Measurements from ENCODE around the gene MPL.

DNA sequence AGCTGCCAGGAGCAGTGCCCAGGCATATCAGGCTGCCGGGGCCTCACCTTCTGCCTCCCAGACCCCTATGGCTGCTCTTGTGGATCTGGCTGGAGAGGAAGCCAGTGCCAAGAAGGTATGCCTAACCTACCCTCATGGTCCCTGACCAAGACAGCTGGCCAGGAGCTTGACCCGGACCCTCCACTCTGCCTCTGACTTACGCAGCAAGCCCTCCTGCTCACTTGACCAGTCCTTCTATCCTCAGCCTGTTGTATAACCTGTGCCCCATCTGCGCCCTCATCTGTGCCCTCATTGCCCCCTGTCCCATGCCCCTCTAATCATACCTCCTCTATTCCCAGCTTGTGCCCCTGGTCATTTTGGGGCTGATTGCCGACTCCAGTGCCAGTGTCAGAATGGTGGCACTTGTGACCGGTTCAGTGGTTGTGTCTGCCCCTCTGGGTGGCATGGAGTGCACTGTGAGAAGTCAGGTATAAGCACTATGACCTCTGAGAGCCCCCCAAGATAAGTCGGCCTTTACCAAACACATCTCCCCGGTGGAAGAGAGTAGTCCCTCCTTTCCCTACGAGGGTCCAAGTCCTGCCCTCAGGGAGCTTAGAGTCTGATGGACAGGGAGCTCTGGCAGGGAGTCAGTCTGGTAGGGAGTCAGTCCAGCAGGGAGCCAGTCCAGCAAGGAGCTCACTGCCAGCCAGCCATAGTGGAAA is 30.0 kb upstream of the MPL start:
- TF ChIP-seq POLR2A (IDR thresholded peaks at IDR 0.05; ENCODE audit: borderline replicate concordance, extremely low read depth, insufficient read depth, insufficient read length), result no peak
- TF ChIP-seq CTCF (IDR thresholded peaks at IDR 0.05 in 2 of 3, conservative IDR thresholded peaks at IDR 0.05 in 1 of 3; ENCODE audit: borderline replicate concordance in 1 of 3, insufficient read depth in 1 of 3, low read depth in 2 of 3, low read length in 2 of 3), result no peak
- TF ChIP-seq REST (IDR thresholded peaks at IDR 0.05; ENCODE audit: low read depth), result no peak
- no peak for TF ChIP-seq EZH2 (IDR thresholded peaks at IDR 0.05)
- no peak for TF ChIP-seq SRF (IDR thresholded peaks at IDR 0.05; ENCODE audit: low read depth)
- TF ChIP-seq SIN3A (IDR thresholded peaks at IDR 0.05; ENCODE audit: low read depth), result no peak
